HG02759 (cell line): ENCODE measurements around the gene PSMD2.

ENCODE experiments used
- ATAC-seq: cut with Tn5 transposase; IDR thresholded peaks from one replicate; pipeline ENCODE4 v1.9.1; 2021; ENCODE audit warnings: mild to moderate bottlenecking, moderate library complexity; ENCODE audit not compliant: unreplicated experiment

Gene PSMD2

DNA sequence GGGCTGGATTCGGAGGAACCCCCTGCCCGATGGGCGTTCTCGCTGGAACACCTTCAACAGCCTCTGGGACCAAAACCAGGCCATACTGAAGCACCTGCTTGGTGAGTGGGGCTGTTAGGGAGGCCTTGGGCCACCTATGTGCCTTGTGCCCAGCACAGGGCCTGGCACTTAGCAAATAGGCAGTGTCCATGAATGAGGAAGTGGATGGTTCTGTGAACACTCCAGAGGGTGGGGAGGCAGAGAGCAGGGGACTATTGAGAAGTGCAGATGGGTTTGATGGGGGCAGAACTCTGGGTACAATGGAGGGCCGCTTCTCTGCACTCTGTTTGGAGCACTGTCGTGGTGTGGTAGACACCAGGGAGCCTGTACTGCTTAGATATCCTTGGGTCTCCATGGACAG is 21.7 kb upstream of the PSMD2 start:
- no peak for ATAC-seq

GRCh38 chr3:184282941-184283340 is 16.1 kb upstream of the PSMD2 start:
- ATAC-seq, result no peak

GRCh38 chr3:184283681-184284080 is 15.4 kb upstream of the PSMD2 start:
- no peak for ATAC-seq

GRCh38 chr3:184284696-184285095 is 14.3 kb upstream of the PSMD2 start:
- no peak for ATAC-seq

GRCh38 chr3:184289426-184289938 is 9.6 kb upstream of the PSMD2 start:
- peak; percentile 43 for ATAC-seq

DNA sequence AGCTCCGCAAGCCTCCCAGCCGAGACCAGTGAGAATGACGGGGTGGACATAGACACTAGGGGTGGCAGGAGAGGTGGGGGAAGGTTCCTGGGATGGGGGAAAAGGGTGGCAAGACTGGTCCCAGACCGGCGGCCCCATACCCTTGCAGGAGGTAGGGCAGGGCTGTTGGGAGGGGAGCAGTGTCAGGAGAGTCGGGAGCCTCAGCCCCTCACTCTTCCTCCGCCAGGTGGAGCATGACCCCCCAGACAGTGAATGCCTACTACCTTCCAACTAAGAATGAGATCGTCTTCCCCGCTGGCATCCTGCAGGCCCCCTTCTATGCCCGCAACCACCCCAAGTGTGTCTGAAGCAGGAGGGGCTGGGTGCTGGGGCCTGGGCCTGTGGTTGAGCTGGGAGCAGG is 8.7 kb upstream of the PSMD2 start:
- no peak for ATAC-seq

- no peak for ATAC-seq
Measured at GRCh38 chr3:184291044-184291737, 7.8 kb upstream of the PSMD2 start.

GRCh38 chr3:184291738-184292445 is 7.1 kb upstream of the PSMD2 start:
- no peak for ATAC-seq

DNA sequence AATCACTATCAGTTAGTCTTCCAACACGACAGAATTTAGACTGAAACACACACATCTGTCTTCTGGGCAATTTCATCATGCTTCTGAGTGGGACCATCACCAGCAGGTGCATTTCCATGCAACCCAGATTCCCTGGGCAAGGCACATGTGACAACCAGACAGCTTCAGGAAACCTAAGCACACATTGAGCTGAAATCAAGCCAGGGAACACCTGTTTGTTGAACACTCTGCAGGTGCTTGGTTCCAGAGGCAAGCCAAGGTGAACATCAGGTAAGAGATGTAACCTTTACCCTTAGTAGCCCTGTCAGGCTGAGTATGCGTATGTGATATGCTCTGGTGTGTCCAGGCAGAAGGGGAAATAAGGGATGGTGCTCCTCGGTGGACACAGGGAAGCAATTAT is 3.3 kb upstream of the PSMD2 start:
- no peak for ATAC-seq

DNA sequence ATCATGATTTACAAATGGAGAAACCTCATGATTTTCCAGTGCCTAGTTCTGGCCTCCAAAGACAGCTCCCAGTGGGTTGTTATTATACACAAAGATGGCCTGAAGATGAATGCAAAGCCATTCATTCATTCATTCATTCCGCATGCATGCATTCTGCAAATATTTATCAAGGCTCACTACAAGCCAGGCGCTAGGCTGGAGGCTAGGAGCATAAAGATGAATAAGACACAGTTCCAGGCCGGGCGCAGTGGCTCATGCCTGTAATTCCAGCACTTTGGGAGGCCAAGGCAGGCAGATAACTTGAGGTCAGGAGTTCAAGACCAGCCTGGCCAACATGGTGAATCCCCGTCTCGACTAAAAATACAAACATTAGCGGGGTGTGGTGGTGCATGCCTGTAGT is 2.4 kb upstream of the PSMD2 start:
- ATAC-seq, result no peak

DNA sequence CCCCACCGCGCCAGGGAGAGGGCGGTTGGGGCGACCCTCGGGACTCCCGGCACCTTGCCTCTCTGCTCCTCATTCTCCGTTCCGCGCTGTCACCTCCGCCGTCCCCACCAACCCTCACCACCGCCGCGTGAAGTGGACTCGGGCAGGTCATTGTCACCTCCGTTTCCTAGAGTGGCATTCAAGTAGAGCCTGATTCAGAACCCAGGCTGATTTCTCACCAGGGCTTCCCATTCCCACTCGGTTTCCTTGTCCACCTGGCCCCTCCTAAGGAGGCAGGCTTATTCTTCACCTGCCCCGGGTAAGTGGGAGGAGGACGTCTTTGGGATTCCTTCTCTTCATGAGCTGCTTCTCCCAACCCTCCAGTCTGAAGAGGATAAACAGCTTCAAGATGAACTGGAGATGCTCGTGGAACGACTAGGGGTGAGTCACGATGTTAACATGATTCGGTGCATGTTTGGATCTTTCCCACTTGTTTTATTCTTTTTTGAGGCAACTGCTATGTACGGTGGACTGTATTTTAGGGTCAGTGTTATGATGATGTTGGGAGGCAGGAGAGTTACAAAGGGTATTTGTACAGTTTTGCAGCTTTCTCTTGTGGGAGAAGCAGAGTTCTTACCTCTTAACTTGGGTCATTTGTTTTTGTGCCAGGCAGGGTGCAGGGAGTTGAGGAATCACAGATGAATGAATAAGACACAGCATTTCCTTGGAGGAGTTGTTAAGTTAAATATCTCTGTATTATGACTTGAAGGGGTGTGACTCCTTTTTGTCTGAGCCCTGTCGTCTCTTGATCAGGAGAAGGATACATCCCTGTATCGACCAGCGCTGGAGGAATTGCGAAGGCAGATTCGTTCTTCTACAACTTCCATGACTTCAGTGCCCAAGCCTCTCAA is 692 bp downstream of the PSMD2 start:
- ATAC-seq, result no peak

- ATAC-seq, result no peak
Measured at GRCh38 chr3:184300378-184300720, 1.3 kb downstream of the PSMD2 start.

DNA sequence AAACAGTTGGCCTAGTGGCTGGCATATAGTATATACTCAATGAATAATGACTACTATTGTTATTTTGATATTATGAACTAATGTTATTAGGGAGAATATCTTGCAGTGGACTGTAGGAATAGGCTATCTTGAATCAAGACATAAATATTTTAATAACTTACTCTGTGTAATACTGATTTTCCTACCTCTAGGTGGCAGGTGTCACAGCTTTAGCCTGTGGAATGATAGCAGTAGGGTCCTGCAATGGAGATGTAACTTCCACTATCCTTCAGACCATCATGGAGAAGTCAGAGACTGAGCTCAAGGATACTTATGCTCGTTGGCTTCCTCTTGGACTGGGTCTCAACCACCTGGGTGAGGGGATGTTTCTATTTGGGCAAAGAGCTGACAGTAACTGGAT is 6.5 kb downstream of the PSMD2 start:
- no peak for ATAC-seq

- ATAC-seq, result no peak
Measured at GRCh38 chr3:184306341-184306972, 7.4 kb downstream of the PSMD2 start.

GRCh38 chr3:184307915-184308314 is 8.9 kb downstream of the PSMD2 start:
- no peak for ATAC-seq

GRCh38 chr3:184308744-184309143 is 9.7 kb downstream of the PSMD2 start:
- no peak for ATAC-seq

- no peak for ATAC-seq
Measured at GRCh38 chr3:184311633-184312032, 12.6 kb downstream of the PSMD2 start.

- peak; percentile 89 for ATAC-seq
Measured at GRCh38 chr3:184314363-184314699, 15.3 kb downstream of the PSMD2 start, which contains the start of gene EIF4G1. TSS of gene EIF4G1 (plus strand) at chr3:184314606. CDS start at chr3:184315797, 1,191 bp downstream.

DNA sequence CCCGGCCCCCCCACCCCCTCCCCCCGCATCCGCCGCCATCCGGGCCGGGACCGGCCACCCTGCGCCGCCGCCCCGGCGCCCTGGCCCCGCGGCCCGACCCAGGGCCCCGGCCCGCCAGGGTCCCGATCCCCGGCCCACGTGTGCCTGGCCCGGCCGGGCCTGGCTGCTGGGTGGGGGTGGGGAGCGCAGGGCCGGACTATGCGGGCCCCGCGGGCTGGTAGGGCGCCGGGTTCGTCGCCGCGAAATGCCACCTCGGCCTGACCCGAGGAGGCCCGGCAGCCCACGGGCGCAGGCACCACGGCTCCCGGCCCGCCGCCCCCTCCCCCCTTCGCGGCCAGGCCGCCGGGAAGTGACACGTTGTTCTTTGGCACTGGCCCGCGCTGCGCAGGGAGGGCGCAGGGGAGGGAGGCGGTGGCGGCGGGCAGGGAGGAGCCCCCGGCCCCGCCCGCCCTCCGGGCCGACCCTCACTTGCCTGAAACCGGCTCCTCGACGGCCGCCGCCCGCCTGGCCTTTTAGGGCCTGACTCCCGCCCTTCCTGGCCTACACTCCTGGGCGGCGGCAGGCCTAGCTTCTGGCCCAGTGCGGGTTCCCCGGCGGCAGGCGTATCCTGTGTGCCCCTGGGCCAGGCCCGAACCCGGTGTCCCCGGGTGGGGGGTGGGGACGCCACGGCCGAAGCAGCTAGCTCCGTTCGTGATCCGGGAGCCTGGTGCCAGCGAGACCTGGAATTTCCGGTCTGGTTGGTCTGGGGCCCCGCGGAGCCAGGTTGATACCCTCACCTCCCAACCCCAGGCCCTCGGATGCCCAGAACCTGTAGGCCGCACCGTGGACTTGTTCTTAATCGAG is 15.9 kb downstream of the PSMD2 start:
- ATAC-seq, result peak; percentile 70

DNA sequence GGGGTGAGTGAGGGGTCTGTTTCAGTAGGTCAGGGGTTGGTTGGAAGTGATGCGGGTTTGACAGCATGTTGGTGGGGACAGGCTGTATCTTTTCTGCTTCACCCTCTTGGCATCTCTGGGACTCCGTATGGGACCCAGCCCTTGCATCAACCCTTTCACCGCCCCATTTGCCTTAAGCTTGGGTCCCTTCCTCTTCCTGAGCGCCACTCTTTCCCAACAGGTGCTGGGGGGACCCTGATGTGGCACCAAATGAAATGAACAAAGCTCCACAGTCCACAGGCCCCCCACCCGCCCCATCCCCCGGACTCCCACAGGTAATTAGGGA is 16.5 kb downstream of the PSMD2 start:
- ATAC-seq, result no peak
